ENCODE data around the gene AKTIP. TPM values are rescaled to one million over a fixed set of nuclear protein-coding genes. Genes with fewer than 3 reads are reported as not detected.
"Not testable (repeated sequence)": the region's sequence is repeated elsewhere in the genome, so short reads cannot be mapped to it uniquely, and the experiment has no call there.

Gene AKTIP
- total RNA-seq, 4 donors from 2014 or later: 30.2 to 55.5 (median 36.6) TPM

DNA sequence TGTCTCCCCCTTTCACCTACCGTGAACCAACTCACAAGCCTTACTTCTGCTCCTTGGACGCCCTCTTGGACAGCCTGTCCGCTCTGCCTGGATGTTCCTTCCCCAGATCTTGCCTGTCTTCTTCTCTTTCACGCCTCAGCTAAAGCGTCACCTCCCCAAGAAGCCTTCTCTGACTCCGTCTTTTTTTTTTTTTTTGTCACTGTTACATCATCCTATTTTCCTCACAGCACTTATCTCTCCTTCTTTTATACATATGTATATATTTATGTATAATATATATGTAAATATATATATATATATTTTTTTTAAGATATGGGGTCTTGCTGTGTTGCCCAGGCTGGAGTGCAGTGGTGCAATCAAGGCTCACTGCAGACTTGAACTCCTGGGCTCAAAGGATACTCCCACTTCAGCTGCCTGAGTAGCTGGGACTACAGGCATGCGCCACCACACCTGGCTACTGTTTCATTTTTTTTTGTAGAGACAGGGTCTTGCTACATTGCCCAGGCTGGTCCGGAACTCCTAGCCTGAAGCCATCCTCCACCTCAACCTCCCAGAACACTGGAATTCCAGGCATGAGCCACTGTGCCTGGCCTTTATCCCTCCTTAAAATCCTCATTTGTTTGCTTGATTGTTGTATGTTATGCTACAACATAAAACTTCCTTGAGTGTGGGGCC lies 16.5 kb upstream of the AKTIP start:
- 87% methylated on average over 8 of the region's 8 CpGs for WGBS
- Histone ChIP-seq H3K27me3 (no peaks in the 10 kb centered on the region), H3K36me3 (no peaks in the 10 kb centered on the region), H3K27ac (peak overlapping the region; percentile 26), H3K4me1 (peaks cover 4% of the 10 kb centered on the region), H3K9me3 (no peaks in the 10 kb centered on the region), H3K4me3 (no peak overlapping the region)
- no peak for TF ChIP-seq POLR2A (IDR thresholded peaks at IDR 0.05)
- TF ChIP-seq POLR2AphosphoS5 (IDR thresholded peaks at IDR 0.05): no peak
- TF ChIP-seq EP300 (IDR thresholded peaks at IDR 0.05): no peak
- TF ChIP-seq CTCF (IDR thresholded peaks at IDR 0.05): no peak
- DNase-seq (ENCODE audit: low spot score in 2 of 2): peak in 1 of 2 donors; percentile 15

DNA sequence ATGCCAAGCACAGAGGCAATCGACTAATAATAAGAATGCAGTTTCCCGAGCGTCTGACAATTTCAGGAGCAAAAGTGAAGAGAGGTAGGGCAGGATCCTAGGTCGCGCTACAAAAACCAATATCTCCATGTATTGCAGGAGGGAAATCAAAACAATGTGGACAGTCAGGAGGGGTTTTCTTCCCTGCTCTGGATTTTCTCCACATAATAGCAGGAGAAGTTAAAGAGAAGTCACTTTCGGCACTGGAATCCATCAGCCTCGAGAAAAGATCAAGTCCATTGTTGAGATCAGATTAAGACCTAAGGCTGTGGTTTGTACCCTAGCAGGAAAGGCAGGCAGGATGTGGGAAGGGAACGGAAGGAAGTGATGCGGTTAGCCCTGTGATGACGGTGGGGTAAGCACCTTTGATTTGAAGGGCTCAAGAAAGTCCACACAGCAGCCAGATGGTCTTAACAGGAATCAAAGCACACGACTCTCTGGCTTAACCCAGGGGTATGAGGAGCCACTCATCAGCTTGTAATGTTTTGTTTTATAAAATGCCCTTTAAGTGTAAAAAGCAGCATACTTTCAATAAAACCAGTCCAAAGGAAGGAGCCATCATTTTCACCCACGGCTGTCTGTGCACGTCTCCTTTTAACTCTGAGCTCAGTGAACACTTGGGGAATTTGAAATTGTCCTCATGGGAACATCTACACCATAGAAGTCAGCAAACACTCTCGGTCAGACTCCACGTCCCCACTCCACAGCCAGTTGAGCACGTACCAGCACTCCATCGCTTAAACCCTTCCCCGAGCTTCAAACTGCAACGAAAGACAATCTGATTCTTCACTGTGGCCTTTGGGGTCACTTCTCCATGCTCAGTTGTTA lies 15.8 kb upstream of the AKTIP start:
- H3K27ac ChIP-seq: peak overlapping the region; percentile 42

DNA sequence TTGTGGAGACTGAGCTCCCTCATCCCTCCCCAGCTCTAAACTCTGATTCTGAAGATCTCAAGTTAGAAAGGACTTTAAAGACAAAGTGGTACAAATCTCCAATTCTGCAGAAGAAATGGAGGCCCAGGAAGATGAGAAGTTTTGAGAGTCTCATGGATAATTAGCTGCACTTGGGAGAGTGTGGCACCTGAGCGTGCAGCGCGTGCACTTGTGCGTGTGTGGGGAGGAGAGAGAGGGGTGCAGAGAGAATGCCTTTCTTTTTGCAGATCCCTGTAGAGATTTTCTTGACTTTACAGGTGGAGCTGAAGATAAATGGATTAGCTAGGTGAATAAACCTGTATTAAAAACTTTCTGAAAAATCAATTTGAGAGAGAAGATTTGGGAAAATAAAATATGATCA lies 14.8 kb upstream of the AKTIP start:
- 95% methylated on average over 4 of the region's 4 CpGs for whole genome bisulfite sequencing
- Histone ChIP-seq H3K36me3 (no peaks in the 10 kb centered on the region), H3K27me3 (no peaks in the 10 kb centered on the region), H3K4me3 (no peak overlapping the region), H3K4me1 (peaks cover 4% of the 10 kb centered on the region), H3K9me3 (no peaks in the 10 kb centered on the region), H3K27ac (peak overlapping the region; percentile 42)
- TF ChIP-seq EP300 (IDR thresholded peaks at IDR 0.05) (no peak), CTCF (IDR thresholded peaks at IDR 0.05) (no peak)
- peak in 1 of 2 donors; percentile 8 for DNase-seq (ENCODE audit: low spot score in 2 of 2)

More for the DNA sequence above, 15.8 kb upstream of the AKTIP start:
- Histone ChIP-seq H3K9me3 (no peaks in the 10 kb centered on the region), H3K27me3 (no peaks in the 10 kb centered on the region), H3K4me3 (peak overlapping the region; percentile 1), H3K36me3 (no peaks in the 10 kb centered on the region), H3K4me1 (peaks cover 4% of the 10 kb centered on the region)
- TF ChIP-seq CTCF (IDR thresholded peaks at IDR 0.05): no peak
- peak in 1 of 3 donors; percentile 41 for TF ChIP-seq POLR2AphosphoS5 (IDR thresholded peaks at IDR 0.05)
- peak in 1 of 2 donors; percentile 70 for DNase-seq (ENCODE audit: low spot score in 2 of 2)
- WGBS: 67% methylated on average over 19 of the region's 19 CpGs

GRCh38 chr16:53515811-53516210 lies 12.8 kb upstream of the AKTIP start:
- H3K27ac ChIP-seq: no peak overlapping the region
- TF ChIP-seq POLR2AphosphoS5 (IDR thresholded peaks at IDR 0.05): no peak
- no peak for TF ChIP-seq EP300 (IDR thresholded peaks at IDR 0.05)
- no peak for TF ChIP-seq CTCF (IDR thresholded peaks at IDR 0.05)
- TF ChIP-seq POLR2A (IDR thresholded peaks at IDR 0.05): no peak
- H3K9me3 ChIP-seq: no peaks in the 10 kb centered on the region
- H3K4me3 ChIP-seq: no peak overlapping the region
- WGBS: 71% methylated on average over 2 of the region's 2 CpGs
- no peaks in the 10 kb centered on the region for H3K36me3 ChIP-seq
- peak in 1 of 2 donors; percentile 17 for DNase-seq (ENCODE audit: low spot score in 2 of 2)
- H3K27me3 ChIP-seq: no peaks in the 10 kb centered on the region
- H3K4me1 ChIP-seq: peaks cover 7% of the 10 kb centered on the region

GRCh38 chr16:53515259-53515658 lies 12.2 kb upstream of the AKTIP start:
- no peak overlapping the region for H3K27ac ChIP-seq
- WGBS: 85% methylated on average over 6 of the region's 6 CpGs
- peak in 1 of 2 donors; percentile 28 for DNase-seq (ENCODE audit: low spot score in 2 of 2)
- H3K36me3 ChIP-seq: no peaks in the 10 kb centered on the region
- no peaks in the 10 kb centered on the region for H3K27me3 ChIP-seq
- H3K4me3 ChIP-seq: no peak overlapping the region
- H3K9me3 ChIP-seq: no peaks in the 10 kb centered on the region
- H3K4me1 ChIP-seq: peaks cover 11% of the 10 kb centered on the region
- TF ChIP-seq EP300 (IDR thresholded peaks at IDR 0.05): no peak
- TF ChIP-seq POLR2AphosphoS5 (IDR thresholded peaks at IDR 0.05): no peak
- no peak for TF ChIP-seq CTCF (IDR thresholded peaks at IDR 0.05)
- TF ChIP-seq POLR2A (IDR thresholded peaks at IDR 0.05): no peak

DNA sequence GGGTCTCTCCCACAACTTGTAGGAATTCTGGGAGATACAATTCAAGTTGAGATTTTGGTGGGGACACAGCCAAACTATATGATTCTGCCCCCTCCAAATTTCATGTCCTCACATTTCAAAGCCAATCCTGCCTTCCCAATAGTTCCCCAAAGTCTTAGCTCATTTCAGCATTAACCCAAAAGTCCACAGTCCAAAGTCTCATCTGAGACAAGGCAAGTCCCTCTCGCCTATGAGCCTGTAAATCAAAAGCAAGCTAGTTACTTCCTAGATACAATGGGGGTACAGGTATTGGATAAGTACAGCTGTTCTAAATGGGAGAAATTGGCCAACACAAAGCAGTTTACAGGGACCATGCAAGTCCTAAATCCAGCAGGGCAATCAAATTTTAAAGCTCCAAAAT lies 9.8 kb upstream of the AKTIP start:
- WGBS: 95% methylated on average over 1 of the region's 1 CpG
- not testable (repeated sequence) for H3K27me3 ChIP-seq; DNase-seq (ENCODE audit: low spot score in 2 of 2); H3K4me3 ChIP-seq; H3K27ac ChIP-seq; H3K9me3 ChIP-seq; H3K36me3 ChIP-seq
- peaks cover 15% of the 10 kb centered on the region for H3K4me1 ChIP-seq

All from suprapubic skin (tissue), 4 donors.